GM19193 (cell line): ENCODE results near the gene GNPTAB.

Experiments
- POLR2A ChIP-seq: IDR thresholded peaks from 4 replicates; pipeline ENCODE4 v1.6.1; 2011; ENCODE audit not compliant: insufficient read depth, insufficient read length; ENCODE audit errors: extremely low read depth

GNPTAB gene

GRCh38 chr12:101743724-101744472 lies 86.9 kb downstream of the GNPTAB start:
- TF ChIP-seq POLR2A, result no peak

- no peak for TF ChIP-seq POLR2A
Measured at GRCh38 chr12:101743242-101743641, 87.5 kb downstream of the GNPTAB start.

DNA sequence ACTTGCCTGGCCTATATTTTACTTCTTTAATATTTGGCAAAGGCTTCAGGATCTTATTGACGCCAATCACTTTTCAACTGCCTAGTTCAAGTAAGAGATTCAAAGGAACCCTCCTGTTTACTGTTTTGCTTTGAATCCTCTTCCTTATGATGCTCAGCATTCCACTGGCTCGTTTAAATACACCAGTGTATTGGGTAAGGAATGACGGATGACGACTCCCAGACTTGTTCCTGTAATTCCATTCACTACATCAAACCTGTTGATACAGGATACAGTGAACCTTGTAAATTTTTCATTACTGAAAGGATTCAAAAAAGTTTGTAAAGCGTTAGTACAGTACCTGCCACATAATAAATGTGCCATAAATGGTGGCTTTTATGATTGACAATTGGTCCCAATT lies 89.8 kb downstream of the GNPTAB start:
- no peak for TF ChIP-seq POLR2A

GRCh38 chr12:101740566-101740965 lies 90.2 kb downstream of the GNPTAB start:
- no peak for TF ChIP-seq POLR2A

- TF ChIP-seq POLR2A, result no peak
Measured at GRCh38 chr12:101738920-101739665, 91.7 kb downstream of the GNPTAB start, which contains the start of gene SYCP3. SYCP3 (minus strand) TSS chr12:101739462; CDS start chr12:101737935, 1,527 bp downstream.

- TF ChIP-seq POLR2A, result no peak
Measured at GRCh38 chr12:101737476-101737875, 93.3 kb downstream of the GNPTAB start.

GRCh38 chr12:101733166-101733565 lies 97.6 kb downstream of the GNPTAB start:
- no peak for TF ChIP-seq POLR2A

- no peak for TF ChIP-seq POLR2A
Measured at GRCh38 chr12:101732318-101732717, 98.4 kb downstream of the GNPTAB start.

- TF ChIP-seq POLR2A, result no peak
Measured at GRCh38 chr12:101729842-101730241, 100.9 kb downstream of the GNPTAB start.

- no peak for TF ChIP-seq POLR2A
Measured at GRCh38 chr12:101727098-101727497, 103.7 kb downstream of the GNPTAB start.

DNA sequence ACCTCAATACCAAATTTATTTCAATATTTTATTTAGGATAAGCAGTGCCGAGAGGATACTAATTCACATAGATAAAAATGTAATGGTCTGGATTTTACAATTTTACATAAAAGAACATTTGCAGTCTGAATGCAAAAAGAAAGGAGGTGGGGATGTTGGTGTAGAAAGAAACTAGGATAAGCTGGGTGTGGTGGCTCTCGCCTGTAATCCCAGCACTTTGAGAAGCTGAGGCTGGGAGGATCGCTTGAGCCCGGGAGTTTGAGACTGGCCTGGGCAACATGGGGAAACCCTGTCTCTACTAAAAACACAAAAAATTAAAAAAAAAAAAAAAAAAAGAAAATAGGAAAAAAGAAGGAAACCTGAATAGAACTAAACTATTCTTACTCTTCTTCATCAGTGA lies 108.4 kb downstream of the GNPTAB start:
- TF ChIP-seq POLR2A, result no peak

GRCh38 chr12:101720118-101720517 lies 110.6 kb downstream of the GNPTAB start:
- TF ChIP-seq POLR2A, result no peak

GRCh38 chr12:101719566-101719965 lies 111.2 kb downstream of the GNPTAB start:
- no peak for TF ChIP-seq POLR2A

DNA sequence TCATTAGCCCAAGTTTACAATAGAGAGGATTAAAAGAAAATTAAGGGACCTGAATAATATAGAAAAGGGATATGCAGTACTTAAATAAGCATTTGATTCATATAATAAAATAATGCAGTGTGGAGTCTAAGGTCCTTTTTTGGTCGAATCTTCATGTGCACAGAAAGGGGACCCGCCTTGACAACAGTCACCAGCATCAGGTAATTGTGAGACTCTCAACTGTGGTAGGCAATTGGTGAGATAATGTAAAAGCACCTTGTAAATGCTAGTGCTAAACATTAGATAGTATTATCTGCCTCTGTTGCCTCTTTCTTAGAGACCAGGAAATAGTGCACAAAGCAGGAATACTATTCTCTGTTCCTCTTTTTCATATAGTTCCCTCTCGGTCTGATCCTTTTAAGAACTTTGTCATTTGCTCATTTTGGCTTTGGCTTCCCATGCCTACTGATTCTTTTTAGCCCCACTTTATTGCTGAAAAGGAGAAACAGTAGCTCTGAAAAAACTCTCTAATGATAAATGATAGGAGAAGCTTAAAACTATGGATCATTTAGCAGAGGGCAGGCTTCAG lies 115.8 kb downstream of the GNPTAB start:
- TF ChIP-seq POLR2A, result no peak

- TF ChIP-seq POLR2A, result no peak
Measured at GRCh38 chr12:101713930-101714329, 116.8 kb downstream of the GNPTAB start.

- no peak for TF ChIP-seq POLR2A
Measured at GRCh38 chr12:101713059-101713682, 117.6 kb downstream of the GNPTAB start.

GRCh38 chr12:101710288-101710687 lies 120.5 kb downstream of the GNPTAB start:
- no peak for TF ChIP-seq POLR2A
